ENCODE data around the gene TLDC2. TPM values are rescaled to one million over a fixed set of nuclear protein-coding genes. Genes with fewer than 3 reads are reported as not detected.
"Not testable (repeated sequence)": the region's sequence is repeated elsewhere in the genome, so short reads cannot be mapped to it uniquely, and the experiment has no call there.

The TLDC2 gene
- total and polyA plus RNA-seq, 2 donors (not counting 1 experiment from before 2014, with no cell fraction given) = under 0.01 to 0.09 TPM

- H2AFZ ChIP-seq (ENCODE audit: low read length) = no peak overlapping the region
- peaks cover 42% of the 10 kb centered on the region for H3K79me2 ChIP-seq (ENCODE audit: control insufficient read depth, insufficient read depth, low read length)
- DNase-seq (ENCODE audit: low read depth in 2 of 2) = no peak
- H3K27ac ChIP-seq (ENCODE audit: insufficient read depth, low read length) = peak overlapping the region; percentile 94
- no peaks in the 10 kb centered on the region for H4K20me1 ChIP-seq (ENCODE audit: control insufficient read depth, extremely low read depth, insufficient read depth, low read length)
- H3K9ac ChIP-seq (ENCODE audit: insufficient read depth, low read length) = peak overlapping the region; percentile 59
- H3K27me3 ChIP-seq (ENCODE audit: control insufficient read depth, insufficient read depth, low read length) = no peaks in the 10 kb centered on the region
- H3K36me3 ChIP-seq (ENCODE audit: control insufficient read depth, insufficient read depth, low read length) = peaks cover 14% of the 10 kb centered on the region
- TF ChIP-seq EZH2 (IDR thresholded peaks at IDR 0.05; ENCODE audit: low read length, missing control alignments) (no peak), CTCF (conservative IDR thresholded peaks at IDR 0.05 in 1 of 2, IDR thresholded peaks at IDR 0.05 in 1 of 2; ENCODE audit: low read depth in 1 of 2, low read length in 2 of 2) (no peak)
- H3K4me2 ChIP-seq (ENCODE audit: extremely low read depth, insufficient read depth, low read length) = peak overlapping the region; percentile 75
- peaks cover 51% of the 10 kb centered on the region for H3K4me1 ChIP-seq (ENCODE audit: control insufficient read depth, extremely low read depth, insufficient read depth, low read length)
- H3K9me3 ChIP-seq (ENCODE audit: control insufficient read depth, insufficient read depth, low read depth, low read length) = no peaks in the 10 kb centered on the region
- H3K4me3 ChIP-seq (replicated peaks in 1 of 4; ENCODE audit: control extremely low read depth in 1 of 4, insufficient read depth in 1 of 4, low read depth in 3 of 4, low read length in 4 of 4) = peak overlapping the region in 1 of 4 experiments; percentile 10
Observed at GRCh38 chr20:36835025-36835424, 40.9 kb upstream of the TLDC2 start.

GRCh38 chr20:36835453-36836198 is 40.3 kb upstream of the TLDC2 start:
- Histone ChIP-seq H3K9me3 (ENCODE audit: control insufficient read depth, insufficient read depth, low read depth, low read length) (no peaks in the 10 kb centered on the region), H3K36me3 (ENCODE audit: control insufficient read depth, insufficient read depth, low read length) (peaks cover 14% of the 10 kb centered on the region), H4K20me1 (ENCODE audit: control insufficient read depth, extremely low read depth, insufficient read depth, low read length) (no peaks in the 10 kb centered on the region), H2AFZ (ENCODE audit: low read length) (no peak overlapping the region), H3K4me3 (replicated peaks in 1 of 4; ENCODE audit: control extremely low read depth in 1 of 4, insufficient read depth in 1 of 4, low read depth in 3 of 4, low read length in 4 of 4) (peak overlapping the region in 1 of 4 experiments; percentile 10), H3K27ac (ENCODE audit: insufficient read depth, low read length) (peak overlapping the region; percentile 94), H3K27me3 (ENCODE audit: control insufficient read depth, insufficient read depth, low read length) (no peaks in the 10 kb centered on the region), H3K4me1 (ENCODE audit: control insufficient read depth, extremely low read depth, insufficient read depth, low read length) (peaks cover 47% of the 10 kb centered on the region), H3K9ac (ENCODE audit: insufficient read depth, low read length) (peak overlapping the region; percentile 59), H3K79me2 (ENCODE audit: control insufficient read depth, insufficient read depth, low read length) (peaks cover 40% of the 10 kb centered on the region), H3K4me2 (ENCODE audit: extremely low read depth, insufficient read depth, low read length) (peak overlapping the region; percentile 75)
- no peak for TF ChIP-seq EZH2 (IDR thresholded peaks at IDR 0.05; ENCODE audit: low read length, missing control alignments)
- TF ChIP-seq CTCF (conservative IDR thresholded peaks at IDR 0.05 in 1 of 2, IDR thresholded peaks at IDR 0.05 in 1 of 2; ENCODE audit: low read depth in 1 of 2, low read length in 2 of 2) = no peak
- peak; percentile 95 for DNase-seq (ENCODE audit: low read depth in 2 of 2)

GRCh38 chr20:36836591-36837269 is 39.2 kb upstream of the TLDC2 start:
- Histone ChIP-seq H3K9ac (ENCODE audit: insufficient read depth, low read length) (no peak overlapping the region), H3K79me2 (ENCODE audit: control insufficient read depth, insufficient read depth, low read length) (peaks cover 41% of the 10 kb centered on the region), H3K4me1 (ENCODE audit: control insufficient read depth, extremely low read depth, insufficient read depth, low read length) (peaks cover 40% of the 10 kb centered on the region), H3K4me3 (replicated peaks in 1 of 4; ENCODE audit: control extremely low read depth in 1 of 4, insufficient read depth in 1 of 4, low read depth in 3 of 4, low read length in 4 of 4) (no peak overlapping the region), H3K27me3 (ENCODE audit: control insufficient read depth, insufficient read depth, low read length) (no peaks in the 10 kb centered on the region), H3K4me2 (ENCODE audit: extremely low read depth, insufficient read depth, low read length) (no peak overlapping the region), H3K36me3 (ENCODE audit: control insufficient read depth, insufficient read depth, low read length) (peaks cover 14% of the 10 kb centered on the region), H2AFZ (ENCODE audit: low read length) (no peak overlapping the region), H4K20me1 (ENCODE audit: control insufficient read depth, extremely low read depth, insufficient read depth, low read length) (no peaks in the 10 kb centered on the region), H3K9me3 (ENCODE audit: control insufficient read depth, insufficient read depth, low read depth, low read length) (no peaks in the 10 kb centered on the region), H3K27ac (ENCODE audit: insufficient read depth, low read length) (peak overlapping the region; percentile 51)
- peak in 1 of 2 donors; percentile 61 for DNase-seq (ENCODE audit: low read depth in 2 of 2)
- TF ChIP-seq EZH2 (IDR thresholded peaks at IDR 0.05; ENCODE audit: low read length, missing control alignments) = no peak
- TF ChIP-seq CTCF (conservative IDR thresholded peaks at IDR 0.05 in 1 of 2, IDR thresholded peaks at IDR 0.05 in 1 of 2; ENCODE audit: low read depth in 1 of 2, low read length in 2 of 2) = peak; percentile 26 to 48

GRCh38 chr20:36838376-36838775 is 37.6 kb upstream of the TLDC2 start:
- Histone ChIP-seq H3K4me1 (ENCODE audit: control insufficient read depth, extremely low read depth, insufficient read depth, low read length) (peaks cover 31% of the 10 kb centered on the region), H3K36me3 (ENCODE audit: control insufficient read depth, insufficient read depth, low read length) (peaks cover 14% of the 10 kb centered on the region), H3K79me2 (ENCODE audit: control insufficient read depth, insufficient read depth, low read length) (peaks cover 36% of the 10 kb centered on the region)
- H4K20me1 ChIP-seq (ENCODE audit: control insufficient read depth, extremely low read depth, insufficient read depth, low read length); H3K4me2 ChIP-seq (ENCODE audit: extremely low read depth, insufficient read depth, low read length); H3K27me3 ChIP-seq (ENCODE audit: control insufficient read depth, insufficient read depth, low read length); H2AFZ ChIP-seq (ENCODE audit: low read length); DNase-seq (ENCODE audit: low read depth in 2 of 2); H3K9ac ChIP-seq (ENCODE audit: insufficient read depth, low read length); H3K9me3 ChIP-seq (ENCODE audit: control insufficient read depth, insufficient read depth, low read depth, low read length); H3K27ac ChIP-seq (ENCODE audit: insufficient read depth, low read length); H3K4me3 ChIP-seq (replicated peaks in 1 of 4; ENCODE audit: control extremely low read depth in 1 of 4, insufficient read depth in 1 of 4, low read depth in 3 of 4, low read length in 4 of 4): not testable (repeated sequence)
